GM10266 (cell line): Measurements from ENCODE around the gene CERS6.

ENCODE experiments used
- DNase-seq: peaks from one replicate; pipeline ENCODE4 v3.0.0; 2012; ENCODE audit errors: extremely low spot score
- CTCF ChIP-seq: IDR thresholded peaks from 2 replicates; pipeline ENCODE4 v1.5.1; 2012; ENCODE audit warnings: mild to moderate bottlenecking, low read depth; ENCODE audit not compliant: control insufficient read depth, insufficient read depth; ENCODE audit errors: missing control alignments

The CERS6 gene

GRCh38 chr2:168732100-168732499 lies 276.0 kb downstream of the CERS6 start:
- DNase-seq = no peak
- no peak for TF ChIP-seq CTCF

DNA sequence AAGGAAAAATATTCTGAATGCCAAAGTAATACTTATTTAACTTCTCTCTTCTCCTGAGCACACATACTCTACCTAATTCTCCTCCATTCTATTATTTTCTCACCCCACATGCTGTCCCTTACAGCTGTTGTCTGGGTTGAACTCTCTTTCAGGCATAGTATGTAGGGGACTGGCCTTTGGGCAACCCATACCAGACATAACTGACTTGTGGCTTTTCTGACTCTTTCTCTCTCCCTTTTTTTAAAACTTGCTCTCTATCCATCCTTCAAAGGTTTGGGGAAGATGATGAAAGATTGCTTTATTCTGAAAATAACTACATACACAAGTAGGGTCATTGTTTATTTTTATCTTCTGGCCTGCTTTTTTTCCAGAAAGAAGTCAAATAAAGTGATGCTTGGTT lies 276.4 kb downstream of the CERS6 start:
- no peak for DNase-seq

GRCh38 chr2:168734199-168734760 lies 278.2 kb downstream of the CERS6 start:
- no peak for TF ChIP-seq CTCF
- DNase-seq = no peak

More for the DNA sequence above, 276.4 kb downstream of the CERS6 start:
- no peak for TF ChIP-seq CTCF

DNA sequence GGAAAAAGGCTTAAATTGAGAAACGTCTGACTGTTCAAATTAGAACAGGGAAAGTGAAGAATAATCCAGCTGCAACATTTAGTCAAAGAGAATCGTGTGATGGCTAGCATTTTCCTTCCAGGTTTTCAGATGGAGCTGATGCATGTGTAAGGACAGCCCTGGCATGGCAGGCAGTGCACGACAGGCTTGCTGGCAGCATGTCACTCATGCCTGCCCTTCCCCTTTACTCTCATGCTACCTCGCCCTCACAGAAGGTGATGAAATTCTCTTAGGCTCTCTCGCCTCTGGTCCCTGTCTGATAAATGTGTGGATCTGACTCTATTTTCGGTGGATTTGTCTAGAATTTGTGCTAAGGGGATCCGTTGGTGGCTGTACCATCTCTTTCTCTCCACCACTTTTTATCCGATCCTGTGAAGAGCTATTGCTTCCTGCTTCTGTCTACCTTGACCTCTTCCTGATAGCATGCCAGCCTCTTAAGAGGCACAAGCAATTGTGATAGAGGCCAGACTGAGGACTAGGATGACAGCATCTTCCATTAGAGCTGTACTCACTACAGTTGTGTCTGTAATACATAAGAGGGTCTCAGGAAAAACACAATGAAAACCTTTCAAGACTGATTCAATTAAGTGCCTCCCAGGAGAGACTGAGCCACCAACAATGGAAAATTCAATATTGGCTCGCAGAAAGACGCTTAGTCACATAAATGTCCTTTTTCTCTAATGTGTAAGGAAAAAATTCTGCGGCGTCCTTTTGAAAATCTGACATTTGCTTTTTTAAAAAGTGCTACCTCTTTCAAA lies 280.8 kb downstream of the CERS6 start:
- TF ChIP-seq CTCF = no peak
- no peak for DNase-seq

DNA sequence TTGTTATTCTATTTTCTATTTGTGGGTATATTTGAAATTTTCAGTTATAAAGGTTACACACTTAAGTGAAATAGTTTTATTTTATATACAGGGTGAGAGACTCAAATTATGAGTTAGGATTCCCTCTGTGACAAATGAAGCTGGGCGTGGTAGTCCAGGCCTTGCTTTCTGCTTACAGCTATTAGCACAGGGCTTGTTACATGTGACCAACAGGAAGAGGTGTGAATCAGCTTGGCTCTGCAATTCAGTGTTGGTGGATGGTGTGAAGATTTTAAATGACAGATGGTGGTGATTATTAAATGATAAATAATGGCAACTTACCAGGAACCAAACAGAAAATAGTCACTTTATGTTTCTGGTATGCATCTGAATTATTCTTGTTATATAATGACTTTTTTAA lies 282.0 kb downstream of the CERS6 start:
- no peak for TF ChIP-seq CTCF
- no peak for DNase-seq

DNA sequence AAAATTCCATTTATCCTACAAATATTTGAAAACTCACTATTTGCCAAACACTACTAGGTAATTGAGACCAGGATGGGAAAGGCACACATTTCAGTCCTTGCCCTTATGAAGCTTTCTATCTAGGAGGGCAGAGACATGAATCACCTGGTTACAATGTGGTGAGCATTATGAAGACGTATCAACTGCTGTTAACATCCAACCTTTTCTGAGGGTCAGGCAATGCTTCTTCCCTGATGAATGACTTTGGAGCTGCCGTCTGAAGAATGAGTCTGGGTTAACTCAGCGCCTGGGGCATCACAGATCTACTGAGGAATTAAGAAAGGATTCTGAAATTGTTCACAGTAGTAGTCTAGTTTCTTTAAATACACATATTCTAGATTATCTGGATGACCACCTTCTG lies 284.3 kb downstream of the CERS6 start:
- no peak for TF ChIP-seq CTCF
- no peak for DNase-seq

GRCh38 chr2:168740788-168741187 lies 284.7 kb downstream of the CERS6 start:
- TF ChIP-seq CTCF = no peak
- DNase-seq = no peak
